Cardiac muscle cell (in vitro differentiated cells and primary cell): Measurements from ENCODE around the gene TBC1D8. TPM values are rescaled to one million over a fixed set of nuclear protein-coding genes. Genes with fewer than 3 reads are reported as not detected.

Experiments used
- DNase-seq, 2 donors: peaks; one replicate each; pipeline versions ENCODE4 v3.0.0 to v3.0.0-alpha.2; 2010 to 2017; ENCODE audit warnings: low read depth in 1 of 2, low spot score in 1 of 2
- H3K27ac ChIP-seq: fragments of 200-600 bp; sonication (generic); 2 replicates; pipeline ENCODE4 v1.5.1; 2016
- H3K27me3 ChIP-seq: fragments of 200-600 bp; sonication (generic); 2 replicates; pipeline ENCODE4 v1.6.0; 2016; ENCODE audit warnings: control low read depth
- H3K36me3 ChIP-seq: fragments of 200-600 bp; sonication (generic); 2 replicates; pipeline ENCODE4 v1.5.1; 2016; ENCODE audit warnings: control low read depth
- H3K4me1 ChIP-seq: fragments of 200-600 bp; sonication (generic); 2 replicates; pipeline ENCODE4 v1.8.1; 2017; ENCODE audit warnings: low read depth, mild to moderate bottlenecking, mixed run types
- H3K4me3 ChIP-seq: fragments of 200-600 bp; sonication (generic); 2 replicates; pipeline ENCODE4 v1.5.1; 2016; ENCODE audit warnings: mild to moderate bottlenecking
- H3K9me3 ChIP-seq: fragments of 200-600 bp; sonication (generic); 2 replicates; pipeline ENCODE4 v1.5.1; 2017; ENCODE audit warnings: low read depth, mild to moderate bottlenecking, control low read depth
- polyA plus RNA-seq: library from polyadenylated mRNA; unstranded; fragments of >200 nt; fragmentation: Nextera tagmentation; extraction: Ambion mirVana; gene quantifications from 2 replicates; pipeline ENCODE4 v1.2.1, GENCODE V29; 2016
- total RNA-seq: library from RNA; depleted of rRNA; stranded (reverse); fragments of >200 nt; gene quantifications from 2 replicates; pipeline ENCODE4 v1.2.3, GENCODE V29; 2016
- TF ChIP-seq, protein P1 (sequence below): IDR thresholded peaks from 2 replicates; pipeline ENCODE4 v1.5.1; 2012; ENCODE audit warnings: low read depth, mild to moderate bottlenecking, low read length

TBC1D8 gene
- total and polyA plus RNA-seq, 2 experiments from 2014 or later: 15.2 to 23.2 TPM

DNA sequence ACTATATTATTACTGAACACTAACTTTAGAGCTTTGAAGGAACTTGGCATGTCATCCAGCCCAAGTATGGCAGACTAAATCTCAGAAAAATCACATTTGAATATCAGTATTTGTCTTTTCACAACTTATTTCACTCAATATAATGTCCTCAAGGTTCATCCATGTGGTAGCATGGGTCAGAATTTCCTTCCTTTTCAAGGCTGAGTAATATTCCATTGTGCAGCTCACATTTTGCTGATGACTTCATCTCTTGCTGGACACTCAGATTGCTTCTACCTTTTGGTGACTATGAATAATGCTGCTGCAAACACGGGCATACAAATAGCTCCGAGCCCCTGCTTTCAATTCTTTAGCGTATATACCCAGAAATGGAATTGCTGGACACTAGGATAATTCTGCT is 102.4 kb downstream of the TBC1D8 start:
- DNase-seq: no peak
- no peaks in the 10 kb centered on the region for H3K9me3 ChIP-seq
- H3K27ac ChIP-seq: no peak overlapping the region
- no peak overlapping the region for H3K4me3 ChIP-seq
- peaks cover 7% of the 10 kb centered on the region for H3K36me3 ChIP-seq
- TF ChIP-seq, protein P1, sequence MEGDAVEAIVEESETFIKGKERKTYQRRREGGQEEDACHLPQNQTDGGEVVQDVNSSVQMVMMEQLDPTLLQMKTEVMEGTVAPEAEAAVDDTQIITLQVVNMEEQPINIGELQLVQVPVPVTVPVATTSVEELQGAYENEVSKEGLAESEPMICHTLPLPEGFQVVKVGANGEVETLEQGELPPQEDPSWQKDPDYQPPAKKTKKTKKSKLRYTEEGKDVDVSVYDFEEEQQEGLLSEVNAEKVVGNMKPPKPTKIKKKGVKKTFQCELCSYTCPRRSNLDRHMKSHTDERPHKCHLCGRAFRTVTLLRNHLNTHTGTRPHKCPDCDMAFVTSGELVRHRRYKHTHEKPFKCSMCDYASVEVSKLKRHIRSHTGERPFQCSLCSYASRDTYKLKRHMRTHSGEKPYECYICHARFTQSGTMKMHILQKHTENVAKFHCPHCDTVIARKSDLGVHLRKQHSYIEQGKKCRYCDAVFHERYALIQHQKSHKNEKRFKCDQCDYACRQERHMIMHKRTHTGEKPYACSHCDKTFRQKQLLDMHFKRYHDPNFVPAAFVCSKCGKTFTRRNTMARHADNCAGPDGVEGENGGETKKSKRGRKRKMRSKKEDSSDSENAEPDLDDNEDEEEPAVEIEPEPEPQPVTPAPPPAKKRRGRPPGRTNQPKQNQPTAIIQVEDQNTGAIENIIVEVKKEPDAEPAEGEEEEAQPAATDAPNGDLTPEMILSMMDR: no peak
- no peaks in the 10 kb centered on the region for H3K27me3 ChIP-seq
- no peaks in the 10 kb centered on the region for H3K4me1 ChIP-seq

DNA sequence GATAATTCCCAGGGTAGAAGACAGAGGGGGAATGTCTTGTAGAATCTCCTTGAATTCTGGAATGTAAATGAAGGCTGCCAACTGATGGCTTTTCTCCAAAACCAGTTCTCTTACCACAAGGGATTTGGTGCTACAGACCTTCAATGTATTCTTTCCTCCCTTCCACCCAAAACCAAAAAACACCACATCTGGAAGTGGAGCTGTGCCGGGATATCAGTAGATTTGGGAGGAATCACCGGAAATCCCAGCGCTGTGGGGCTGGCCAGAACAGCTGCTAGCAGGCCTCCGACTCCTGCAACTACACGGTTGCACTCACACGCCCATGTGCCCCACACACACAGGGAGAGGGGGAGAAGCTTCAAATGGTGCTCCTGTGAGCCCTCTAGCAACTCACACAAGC is 103.4 kb downstream of the TBC1D8 start:
- no peak overlapping the region for H3K4me3 ChIP-seq
- peak in 1 of 2 donors; percentile 58 for DNase-seq
- no peaks in the 10 kb centered on the region for H3K4me1 ChIP-seq
- no peaks in the 10 kb centered on the region for H3K9me3 ChIP-seq
- no peak overlapping the region for H3K27ac ChIP-seq
- peaks cover 7% of the 10 kb centered on the region for H3K36me3 ChIP-seq
- H3K27me3 ChIP-seq: no peaks in the 10 kb centered on the region
- TF ChIP-seq, protein P1: no peak

DNA sequence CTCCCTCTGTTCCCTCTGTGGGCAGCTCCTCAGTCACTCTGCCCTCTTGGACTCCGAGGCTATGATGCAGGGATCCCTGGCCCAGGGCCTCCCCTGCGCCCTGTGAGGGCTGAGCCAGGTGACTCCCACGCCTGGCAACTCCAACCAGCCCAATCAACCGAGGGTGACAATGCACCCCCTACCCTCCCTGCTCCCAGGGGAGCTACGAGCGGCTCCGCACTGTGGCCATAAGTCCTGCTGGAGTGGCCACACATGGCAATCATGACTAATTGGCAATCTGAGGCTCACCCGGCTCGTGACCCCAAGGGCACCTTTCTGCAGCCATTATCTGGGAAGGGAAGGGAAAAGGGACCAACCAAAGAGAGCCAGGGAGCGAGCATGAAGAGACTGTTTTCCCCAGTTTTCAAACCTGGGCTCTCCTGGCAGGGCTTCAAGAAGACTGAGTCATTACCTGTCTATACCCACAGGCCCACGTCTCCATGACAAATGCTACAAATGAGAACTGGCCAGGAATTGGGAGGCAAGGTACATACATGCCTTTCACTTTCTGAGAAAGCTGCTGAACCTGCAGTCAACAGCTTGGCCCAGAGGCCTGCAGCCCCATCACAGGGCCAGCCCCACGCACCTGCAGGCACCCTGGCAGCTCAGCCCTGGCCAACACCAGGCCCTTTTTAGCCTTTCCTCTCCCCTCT is 104.0 kb downstream of the TBC1D8 start:
- H3K27me3 ChIP-seq: no peaks in the 10 kb centered on the region
- no peak overlapping the region for H3K4me3 ChIP-seq
- no peaks in the 10 kb centered on the region for H3K9me3 ChIP-seq
- peak in 1 of 2 donors; percentile 29 for DNase-seq
- TF ChIP-seq, protein P1: no peak
- no peak overlapping the region for H3K27ac ChIP-seq
- H3K4me1 ChIP-seq: peaks cover 2% of the 10 kb centered on the region
- H3K36me3 ChIP-seq: peaks cover 7% of the 10 kb centered on the region

DNA sequence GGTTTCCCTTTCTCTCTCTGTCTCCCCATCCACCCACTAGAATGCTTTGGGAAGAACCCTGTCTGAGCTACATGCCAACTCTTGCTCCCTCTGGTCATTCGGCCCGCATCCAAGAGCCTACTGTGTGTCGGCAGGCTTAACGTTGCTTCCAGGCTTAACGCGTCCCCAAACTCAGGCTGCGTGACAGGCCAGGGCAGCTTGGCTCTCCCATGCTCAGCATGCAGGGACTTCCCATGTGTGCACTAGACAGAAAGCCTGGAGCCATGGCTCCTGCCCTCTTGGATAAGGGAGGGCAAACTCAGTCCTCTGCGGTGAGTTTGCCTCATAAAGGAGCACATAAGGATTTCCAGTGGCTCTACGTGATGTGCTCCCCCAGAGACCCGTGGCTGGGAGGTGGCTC is 105.9 kb downstream of the TBC1D8 start:
- Histone ChIP-seq H3K4me3 (no peak overlapping the region), H3K9me3 (no peaks in the 10 kb centered on the region), H3K4me1 (peaks cover 2% of the 10 kb centered on the region), H3K27me3 (no peaks in the 10 kb centered on the region), H3K36me3 (peaks cover 7% of the 10 kb centered on the region), H3K27ac (no peak overlapping the region)
- DNase-seq: no peak
- TF ChIP-seq, protein P1: no peak

DNA sequence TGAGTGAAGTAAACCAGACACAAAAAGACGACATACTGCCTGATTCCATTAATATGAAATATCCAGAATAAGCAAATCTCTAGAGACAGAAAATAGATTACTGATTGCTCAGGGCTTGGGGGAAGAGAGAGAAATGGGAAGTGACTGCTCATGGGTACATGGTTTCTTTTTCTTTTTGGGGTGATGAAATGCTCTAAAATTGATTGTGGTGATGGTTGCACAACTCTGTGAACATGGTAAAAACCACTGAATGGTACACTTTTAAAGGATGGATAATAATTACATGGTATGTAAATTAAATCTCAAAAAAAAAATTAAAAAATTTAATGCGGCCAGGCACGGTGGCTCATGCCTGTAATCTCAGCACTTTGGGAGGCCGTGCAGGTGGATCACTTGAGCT is 109.8 kb downstream of the TBC1D8 start:
- Histone ChIP-seq H3K27me3 (no peaks in the 10 kb centered on the region), H3K9me3 (no peaks in the 10 kb centered on the region), H3K36me3 (peaks cover 4% of the 10 kb centered on the region), H3K27ac (no peak overlapping the region), H3K4me3 (no peak overlapping the region), H3K4me1 (peaks cover 2% of the 10 kb centered on the region)
- TF ChIP-seq, protein P1: no peak
- DNase-seq: peak in 1 of 2 donors; percentile 41

DNA sequence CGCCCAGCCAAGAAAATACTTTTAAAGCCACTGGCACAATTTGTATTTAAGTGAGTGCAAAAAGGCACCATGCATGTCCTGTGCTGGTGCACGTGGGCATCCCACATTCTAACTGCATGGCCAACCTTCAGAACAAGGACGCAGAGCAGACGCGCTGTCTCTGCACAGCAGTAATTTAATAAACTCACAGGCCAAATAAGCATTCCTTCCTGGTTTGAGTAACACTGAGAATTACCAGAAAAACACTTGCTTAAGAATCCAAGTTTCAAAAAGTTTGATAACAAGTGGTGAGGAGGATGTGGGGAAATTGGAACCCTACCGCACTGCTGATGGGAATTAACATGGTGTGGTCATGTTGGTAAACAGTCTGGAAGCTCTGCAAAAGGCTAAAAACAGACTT is 110.4 kb downstream of the TBC1D8 start:
- TF ChIP-seq, protein P1: no peak
- Histone ChIP-seq H3K36me3 (peaks cover 4% of the 10 kb centered on the region), H3K4me1 (peaks cover 2% of the 10 kb centered on the region), H3K4me3 (no peak overlapping the region), H3K27me3 (no peaks in the 10 kb centered on the region), H3K27ac (no peak overlapping the region), H3K9me3 (no peaks in the 10 kb centered on the region)
- DNase-seq: peak in 1 of 2 donors; percentile 70
